Measurements from ENCODE around the gene NPEPL1.
A peak's percentile ranks its signal among the peaks of the same experiment; 100 is the strongest.

GRCh38 chr20:58692579-58693225 is at the start of gene NPEPL1:
- TF ChIP-seq, protein P1, sequence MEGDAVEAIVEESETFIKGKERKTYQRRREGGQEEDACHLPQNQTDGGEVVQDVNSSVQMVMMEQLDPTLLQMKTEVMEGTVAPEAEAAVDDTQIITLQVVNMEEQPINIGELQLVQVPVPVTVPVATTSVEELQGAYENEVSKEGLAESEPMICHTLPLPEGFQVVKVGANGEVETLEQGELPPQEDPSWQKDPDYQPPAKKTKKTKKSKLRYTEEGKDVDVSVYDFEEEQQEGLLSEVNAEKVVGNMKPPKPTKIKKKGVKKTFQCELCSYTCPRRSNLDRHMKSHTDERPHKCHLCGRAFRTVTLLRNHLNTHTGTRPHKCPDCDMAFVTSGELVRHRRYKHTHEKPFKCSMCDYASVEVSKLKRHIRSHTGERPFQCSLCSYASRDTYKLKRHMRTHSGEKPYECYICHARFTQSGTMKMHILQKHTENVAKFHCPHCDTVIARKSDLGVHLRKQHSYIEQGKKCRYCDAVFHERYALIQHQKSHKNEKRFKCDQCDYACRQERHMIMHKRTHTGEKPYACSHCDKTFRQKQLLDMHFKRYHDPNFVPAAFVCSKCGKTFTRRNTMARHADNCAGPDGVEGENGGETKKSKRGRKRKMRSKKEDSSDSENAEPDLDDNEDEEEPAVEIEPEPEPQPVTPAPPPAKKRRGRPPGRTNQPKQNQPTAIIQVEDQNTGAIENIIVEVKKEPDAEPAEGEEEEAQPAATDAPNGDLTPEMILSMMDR (IDR thresholded peaks at IDR 0.05; ENCODE audit: extremely low read depth in 1 of 2, insufficient read depth in 1 of 2, low read depth in 1 of 2, low read length in 2 of 2): no peak
- no peak for TF ChIP-seq EZH2 (IDR thresholded peaks at IDR 0.05; ENCODE audit: borderline replicate concordance, low read depth, low read length, severe bottlenecking)
- peak; percentile 45 for TF ChIP-seq POLR2A (IDR thresholded peaks at IDR 0.05; ENCODE audit: low read depth, low read length)
- TF ChIP-seq MAX (IDR thresholded peaks at IDR 0.05; ENCODE audit: insufficient read depth, insufficient read length): no peak
- no peak for TF ChIP-seq JUN (IDR thresholded peaks at IDR 0.05; ENCODE audit: borderline replicate concordance, insufficient read depth, insufficient read length, low read depth)
- no peak for TF ChIP-seq MYC (IDR thresholded peaks at IDR 0.05; ENCODE audit: low read depth, low read length)
- peak; percentile 27 for TF ChIP-seq POLR2AphosphoS5 (IDR thresholded peaks at IDR 0.05; ENCODE audit: insufficient read depth, low read depth, low read length)
- no peak for TF ChIP-seq FOS (IDR thresholded peaks at IDR 0.05; ENCODE audit: borderline replicate concordance, insufficient read depth, low read length)

Data from endothelial cell of umbilical vein (primary cell).